Liver (tissue), 9 donors: ENCODE results near the gene LDLRAD3. TPM values are rescaled to one million over a fixed set of nuclear protein-coding genes. Genes with fewer than 3 reads are reported as not detected.
A peak's percentile ranks its signal among the peaks of the same experiment; 100 is the strongest.

Experiments used
- DNase-seq: peaks from one replicate; pipeline ENCODE4 v3.0.0-alpha.2; 2017; ENCODE audit warnings: low spot score
- H3K27ac ChIP-seq, 2 donors: one replicate each; pipeline ENCODE4 v1.7.0; 2013; ENCODE audit warnings: inconsistent platforms in 2 of 2, low read length in 2 of 2, control low read depth in 1 of 2, low read depth in 1 of 2, mild to moderate bottlenecking in 1 of 2
- H3K27me3 ChIP-seq, 4 donors: one replicate each; pipeline versions ENCODE4 v1.6.1 to v1.7.0; 2013; ENCODE audit warnings: low read length in 3 of 4, inconsistent platforms in 1 of 4, mild to moderate bottlenecking in 1 of 4, moderate library complexity in 1 of 4; ENCODE audit not compliant: control insufficient read depth in 4 of 4, insufficient read depth in 4 of 4
- H3K36me3 ChIP-seq, 4 donors: one replicate each; pipeline versions ENCODE4 v1.6.1 to v1.7.0; 2013; ENCODE audit warnings: low read length in 3 of 4, mild to moderate bottlenecking in 3 of 4, low read depth in 1 of 4, moderate library complexity in 1 of 4; ENCODE audit not compliant: control insufficient read depth in 4 of 4, insufficient read depth in 3 of 4
- H3K4me1 ChIP-seq, 4 donors: one replicate each; pipeline versions ENCODE4 v1.6.1 to v1.7.0; 2013; ENCODE audit warnings: low read length in 3 of 4, mild to moderate bottlenecking in 3 of 4, moderate library complexity in 1 of 4; ENCODE audit not compliant: control insufficient read depth in 4 of 4, insufficient read depth in 4 of 4
- H3K4me3 ChIP-seq, 3 donors: one replicate each; pipeline versions ENCODE4 v1.6.1 to v1.7.0; 2013; ENCODE audit warnings: low read length in 3 of 3, control low read depth in 1 of 3, low read depth in 1 of 3, mild to moderate bottlenecking in 1 of 3
- H3K9ac ChIP-seq, 2 donors: one replicate each; pipeline ENCODE4 v1.7.0; 2013; ENCODE audit warnings: low read length in 2 of 2, mild to moderate bottlenecking in 2 of 2, moderate library complexity in 2 of 2, control low read depth in 1 of 2, low read depth in 1 of 2
- H3K9me3 ChIP-seq, 4 donors: one replicate each; pipeline versions ENCODE4 v1.6.1 to v1.7.0; 2013; ENCODE audit warnings: low read length in 3 of 4; ENCODE audit not compliant: control insufficient read depth in 4 of 4
- ATF3 ChIP-seq: IDR thresholded peaks from 2 replicates; pipeline ENCODE4 v1.6.1; 2016; ENCODE audit warnings: antibody characterized with exemption
- CTCF ChIP-seq: fragments of 150-350 bp; IDR thresholded peaks from 2 replicates; pipeline ENCODE4 v1.5.1; 2017; ENCODE audit warnings: improper control_type of control experiment, low read depth, low read length; ENCODE audit not compliant: missing input control
- EGR1 ChIP-seq, 2 donors: IDR thresholded peaks; 2 replicates each; pipeline ENCODE4 v1.6.1; 2016 to 2018; ENCODE audit warnings: antibody characterized with exemption in 2 of 2, low read depth in 2 of 2
- FOXA1 ChIP-seq: IDR thresholded peaks from 2 replicates; pipeline ENCODE4 v1.6.1; 2016; ENCODE audit warnings: antibody characterized with exemption
- FOXA2 ChIP-seq: IDR thresholded peaks from 2 replicates; pipeline ENCODE4 v1.6.1; 2016; ENCODE audit warnings: antibody characterized with exemption
- GABPA ChIP-seq, 2 donors: IDR thresholded peaks in 1 of 2; conservative IDR thresholded peaks in 1 of 2; 2 replicates each; pipeline ENCODE4 v1.6.1; 2016; ENCODE audit warnings: antibody characterized with exemption in 2 of 2, mild to moderate bottlenecking in 1 of 2, moderate library complexity in 1 of 2
- HNF4A ChIP-seq, 2 donors: conservative IDR thresholded peaks; 2 replicates each; pipeline ENCODE4 v1.6.1; 2016; ENCODE audit warnings: antibody characterized with exemption in 2 of 2, mild to moderate bottlenecking in 2 of 2
- HNF4G ChIP-seq: IDR thresholded peaks from 2 replicates; pipeline ENCODE4 v1.6.1; 2016; ENCODE audit warnings: antibody characterized with exemption
- JUND ChIP-seq, 2 donors: IDR thresholded peaks; 2 replicates each; pipeline ENCODE4 v1.6.1; 2016; ENCODE audit warnings: antibody characterized with exemption in 2 of 2
- MAX ChIP-seq: IDR thresholded peaks from 2 replicates; pipeline ENCODE4 v1.6.1; 2016; ENCODE audit warnings: antibody characterized with exemption
- NR2F2 ChIP-seq: IDR thresholded peaks from 2 replicates; pipeline ENCODE4 v1.6.1; 2016; ENCODE audit warnings: antibody characterized with exemption
- RAD21 ChIP-seq, 2 donors: IDR thresholded peaks; 2 replicates each; pipeline ENCODE4 v1.6.1; 2016; ENCODE audit warnings: antibody characterized with exemption in 2 of 2, mild to moderate bottlenecking in 2 of 2
- REST ChIP-seq: IDR thresholded peaks from 2 replicates; pipeline ENCODE4 v1.6.1; 2016; ENCODE audit warnings: antibody characterized with exemption, mild to moderate bottlenecking
- RXRA ChIP-seq, 2 donors: IDR thresholded peaks; 2 replicates each; pipeline ENCODE4 v1.6.1; 2017 to 2018; ENCODE audit warnings: antibody characterized with exemption in 2 of 2, mild to moderate bottlenecking in 1 of 2
- SP1 ChIP-seq: IDR thresholded peaks from 2 replicates; pipeline ENCODE4 v1.6.1; 2018; ENCODE audit warnings: antibody characterized with exemption, mild to moderate bottlenecking
- TAF1 ChIP-seq: conservative IDR thresholded peaks from 2 replicates; pipeline ENCODE4 v1.6.1; 2016; ENCODE audit warnings: antibody characterized with exemption, mild to moderate bottlenecking
- YY1 ChIP-seq: IDR thresholded peaks from 2 replicates; pipeline ENCODE4 v1.6.1; 2016; ENCODE audit warnings: antibody characterized with exemption, mild to moderate bottlenecking
- ZBTB33 ChIP-seq: IDR thresholded peaks from 2 replicates; pipeline ENCODE4 v1.6.1; 2016; ENCODE audit warnings: antibody characterized with exemption
- WGBS: extraction: QIAGEN DNeasy Blood & Tissue Kit; methylation state at CpG from one replicate; pipeline ENCODE4 v1.1.7; 2013; 5-methylcytosine and 5-hydroxymethylcytosine counted together
- polyA plus RNA-seq, 2 donors: library from polyadenylated mRNA; stranded (reverse) in 1 of 2; unstranded in 1 of 2; fragments of 200-250 nt in 1 of 2; fragments of >200 nt in 1 of 2; fragmentation: Nextera tagmentation in 1 of 2; extraction: Ambion mirVana in 1 of 2; gene quantifications; one replicate each; pipeline versions ENCODE4 v1.2.1 to v1.2.3, GENCODE V29; 2013 to 2015
- total RNA-seq, 2 donors: library from RNA; depleted of rRNA; stranded (reverse); fragments of >200 nt; gene quantifications; one replicate each; pipeline ENCODE4 v1.2.3, GENCODE V29; 2014
- donor health status: healthy.
- donor health status: healthy.
- donor health status: healthy.
- donor health status: healthy.
- donor health status: healthy.

Gene LDLRAD3
- total and polyA plus RNA-seq, 4 donors, result 0.75 to 1.3 (median 0.93) TPM

GRCh38 chr11:36160091-36160490 lies 216.2 kb downstream of the LDLRAD3 start:
- 73% methylated on average over 10 of the region's 10 CpGs for WGBS

GRCh38 chr11:36161572-36161971 lies 217.7 kb downstream of the LDLRAD3 start:
- TF ChIP-seq GABPA (IDR thresholded peaks at IDR 0.05 in 1 of 2, conservative IDR thresholded peaks at IDR 0.05 in 1 of 2), result no peak
- TF ChIP-seq NR2F2, result no peak
- TF ChIP-seq RXRA (IDR thresholded peaks at IDR 0.05), result no peak
- no peak for TF ChIP-seq JUND (IDR thresholded peaks at IDR 0.05)
- no peak for TF ChIP-seq ZBTB33
- no peak for TF ChIP-seq RAD21 (IDR thresholded peaks at IDR 0.05)
- TF ChIP-seq REST, result no peak
- no peak for TF ChIP-seq CTCF
- TF ChIP-seq SP1, result no peak
- TF ChIP-seq HNF4A (conservative IDR thresholded peaks at IDR 0.05), result no peak
- no peak for TF ChIP-seq EGR1 (IDR thresholded peaks at IDR 0.05; ENCODE audit: low read depth in 2 of 2)
- no peak for TF ChIP-seq YY1
- TF ChIP-seq MAX, result no peak
- no peak for TF ChIP-seq ATF3
- no peak for TF ChIP-seq HNF4G
- no peak for TF ChIP-seq TAF1
- TF ChIP-seq FOXA2, result no peak
- TF ChIP-seq FOXA1, result no peak
- DNase-seq, result no peak

More at GRCh38 chr11:36160091-36160490, 216.2 kb downstream of the LDLRAD3 start:
- TF ChIP-seq GABPA (IDR thresholded peaks at IDR 0.05 in 1 of 2, conservative IDR thresholded peaks at IDR 0.05 in 1 of 2) (no peak), REST (no peak)
- H3K4me3 ChIP-seq, result no peak overlapping the region
- H3K4me1 ChIP-seq, result no peaks in the 10 kb centered on the region
- peak overlapping the region in 1 of 2 donors; percentile 42 for H3K27ac ChIP-seq
- H3K9me3 ChIP-seq, result no peaks in the 10 kb centered on the region
- H3K9ac ChIP-seq, result no peak overlapping the region
- DNase-seq, result no peak
- H3K36me3 ChIP-seq, result no peaks in the 10 kb centered on the region
- no peaks in the 10 kb centered on the region for H3K27me3 ChIP-seq

More at GRCh38 chr11:36161572-36161971, 217.7 kb downstream of the LDLRAD3 start:
- Histone ChIP-seq H3K27ac (no peak overlapping the region), H3K4me1 (no peaks in the 10 kb centered on the region), H3K9me3 (no peaks in the 10 kb centered on the region), H3K36me3 (no peaks in the 10 kb centered on the region), H3K9ac (no peak overlapping the region), H3K27me3 (no peaks in the 10 kb centered on the region), H3K4me3 (no peak overlapping the region)
- WGBS, result 91% methylated on average over 5 of the region's 5 CpGs
